ENCODE data around the gene FGF12.
"Not testable (repeated sequence)": the region's sequence is repeated elsewhere in the genome, so short reads cannot be mapped to it uniquely, and the experiment has no call there.

FGF12 gene

GRCh38 chr3:192597506-192597905 is 129.8 kb downstream of the FGF12 start:
- Histone ChIP-seq H3K9ac (ENCODE audit: insufficient read length, low read depth) (no peak overlapping the region), H3K27me3 (ENCODE audit: insufficient read depth, insufficient read length) (no peaks in the 10 kb centered on the region), H3K36me3 (ENCODE audit: insufficient read depth, insufficient read length, low read length) (no peaks in the 10 kb centered on the region), H3K4me1 (ENCODE audit: insufficient read depth, insufficient read length) (no peaks in the 10 kb centered on the region), H3K9me3 (ENCODE audit: insufficient read depth, low read length) (no peaks in the 10 kb centered on the region), H3K4me3 (ENCODE audit: insufficient read length, low read depth) (no peak overlapping the region)
- no peak for DNase-seq (ENCODE audit: low read depth, low spot score)
- TF ChIP-seq YY1 (IDR thresholded peaks at IDR 0.05; ENCODE audit: insufficient read depth, insufficient read length) (no peak), ZNF274 (IDR thresholded peaks at IDR 0.05; ENCODE audit: low read depth, low read length) (no peak), SUZ12 (IDR thresholded peaks at IDR 0.05; ENCODE audit: extremely low read depth, insufficient read depth, insufficient read length) (no peak)

GRCh38 chr3:192578729-192579128 is 148.6 kb downstream of the FGF12 start:
- H3K4me1 ChIP-seq (ENCODE audit: insufficient read depth, insufficient read length) = no peaks in the 10 kb centered on the region
- no peaks in the 10 kb centered on the region for H3K36me3 ChIP-seq (ENCODE audit: insufficient read depth, insufficient read length, low read length)
- H3K9me3 ChIP-seq (ENCODE audit: insufficient read depth, low read length) = peaks cover 3% of the 10 kb centered on the region; the same call in 1 of the 2 replicates
- TF ChIP-seq SUZ12 (IDR thresholded peaks at IDR 0.05; ENCODE audit: extremely low read depth, insufficient read depth, insufficient read length) (no peak), ZNF274 (IDR thresholded peaks at IDR 0.05; ENCODE audit: low read depth, low read length) (no peak), YY1 (IDR thresholded peaks at IDR 0.05; ENCODE audit: insufficient read depth, insufficient read length) (no peak)
- H3K4me3 ChIP-seq (ENCODE audit: insufficient read length, low read depth) = no peak overlapping the region
- no peak for DNase-seq (ENCODE audit: low read depth, low spot score)
- no peak overlapping the region for H3K9ac ChIP-seq (ENCODE audit: insufficient read length, low read depth)
- no peaks in the 10 kb centered on the region for H3K27me3 ChIP-seq (ENCODE audit: insufficient read depth, insufficient read length)

- Histone ChIP-seq H3K9ac (ENCODE audit: insufficient read length, low read depth) (no peak overlapping the region), H3K9me3 (ENCODE audit: insufficient read depth, low read length) (peaks cover 3% of the 10 kb centered on the region; the same call in 1 of the 2 replicates), H3K27me3 (ENCODE audit: insufficient read depth, insufficient read length) (no peaks in the 10 kb centered on the region), H3K36me3 (ENCODE audit: insufficient read depth, insufficient read length, low read length) (no peaks in the 10 kb centered on the region), H3K4me3 (ENCODE audit: insufficient read length, low read depth) (no peak overlapping the region), H3K4me1 (ENCODE audit: insufficient read depth, insufficient read length) (no peaks in the 10 kb centered on the region)
- TF ChIP-seq SUZ12 (IDR thresholded peaks at IDR 0.05; ENCODE audit: extremely low read depth, insufficient read depth, insufficient read length) (no peak), ZNF274 (IDR thresholded peaks at IDR 0.05; ENCODE audit: low read depth, low read length) (no peak), YY1 (IDR thresholded peaks at IDR 0.05; ENCODE audit: insufficient read depth, insufficient read length) (no peak)
- DNase-seq (ENCODE audit: low read depth, low spot score) = no peak
Measured at GRCh38 chr3:192577811-192578210, 149.5 kb downstream of the FGF12 start.

GRCh38 chr3:192577271-192577670 is 150.1 kb downstream of the FGF12 start:
- peaks cover 3% of the 10 kb centered on the region; the same call in 1 of the 2 replicates for H3K9me3 ChIP-seq (ENCODE audit: insufficient read depth, low read length)
- H3K4me1 ChIP-seq (ENCODE audit: insufficient read depth, insufficient read length) = no peaks in the 10 kb centered on the region
- H3K27me3 ChIP-seq (ENCODE audit: insufficient read depth, insufficient read length) = peaks cover 1% of the 10 kb centered on the region
- TF ChIP-seq ZNF274 (IDR thresholded peaks at IDR 0.05; ENCODE audit: low read depth, low read length) = no peak
- no peak for TF ChIP-seq SUZ12 (IDR thresholded peaks at IDR 0.05; ENCODE audit: extremely low read depth, insufficient read depth, insufficient read length)
- no peak for TF ChIP-seq YY1 (IDR thresholded peaks at IDR 0.05; ENCODE audit: insufficient read depth, insufficient read length)
- no peak overlapping the region for H3K4me3 ChIP-seq (ENCODE audit: insufficient read length, low read depth)
- H3K9ac ChIP-seq (ENCODE audit: insufficient read length, low read depth) = no peak overlapping the region
- no peaks in the 10 kb centered on the region for H3K36me3 ChIP-seq (ENCODE audit: insufficient read depth, insufficient read length, low read length)
- DNase-seq (ENCODE audit: low read depth, low spot score) = no peak

GRCh38 chr3:192576704-192577103 is 150.6 kb downstream of the FGF12 start:
- not testable (repeated sequence) for H3K4me3 ChIP-seq (ENCODE audit: insufficient read length, low read depth); DNase-seq (ENCODE audit: low read depth, low spot score); H3K27me3 ChIP-seq (ENCODE audit: insufficient read depth, insufficient read length); H3K4me1 ChIP-seq (ENCODE audit: insufficient read depth, insufficient read length); H3K9me3 ChIP-seq (ENCODE audit: insufficient read depth, low read length); H3K9ac ChIP-seq (ENCODE audit: insufficient read length, low read depth); H3K36me3 ChIP-seq (ENCODE audit: insufficient read depth, insufficient read length, low read length)

- Histone ChIP-seq H3K27me3 (ENCODE audit: insufficient read depth, insufficient read length) (peaks cover 13% of the 10 kb centered on the region), H3K4me1 (ENCODE audit: insufficient read depth, insufficient read length) (no peaks in the 10 kb centered on the region), H3K9ac (ENCODE audit: insufficient read length, low read depth) (no peak overlapping the region), H3K4me3 (ENCODE audit: insufficient read length, low read depth) (no peak overlapping the region), H3K9me3 (ENCODE audit: insufficient read depth, low read length) (peaks cover 3% of the 10 kb centered on the region; the same call in 1 of the 2 replicates), H3K36me3 (ENCODE audit: insufficient read depth, insufficient read length, low read length) (no peaks in the 10 kb centered on the region)
- TF ChIP-seq SUZ12 (IDR thresholded peaks at IDR 0.05; ENCODE audit: extremely low read depth, insufficient read depth, insufficient read length) (no peak), YY1 (IDR thresholded peaks at IDR 0.05; ENCODE audit: insufficient read depth, insufficient read length) (no peak), ZNF274 (IDR thresholded peaks at IDR 0.05; ENCODE audit: low read depth, low read length) (no peak)
- DNase-seq (ENCODE audit: low read depth, low spot score) = no peak
Measured at GRCh38 chr3:192575879-192576506, 151.3 kb downstream of the FGF12 start.

GRCh38 chr3:192573240-192573639 is 154.1 kb downstream of the FGF12 start:
- Histone ChIP-seq H3K36me3 (ENCODE audit: insufficient read depth, insufficient read length, low read length) (no peaks in the 10 kb centered on the region), H3K9me3 (ENCODE audit: insufficient read depth, low read length) (peaks cover 3% of the 10 kb centered on the region; the same call in 1 of the 2 replicates), H3K4me3 (ENCODE audit: insufficient read length, low read depth) (no peak overlapping the region), H3K4me1 (ENCODE audit: insufficient read depth, insufficient read length) (no peaks in the 10 kb centered on the region), H3K9ac (ENCODE audit: insufficient read length, low read depth) (no peak overlapping the region), H3K27me3 (ENCODE audit: insufficient read depth, insufficient read length) (peaks cover 19% of the 10 kb centered on the region)
- no peak for TF ChIP-seq SUZ12 (IDR thresholded peaks at IDR 0.05; ENCODE audit: extremely low read depth, insufficient read depth, insufficient read length)
- TF ChIP-seq ZNF274 (IDR thresholded peaks at IDR 0.05; ENCODE audit: low read depth, low read length) = no peak
- TF ChIP-seq YY1 (IDR thresholded peaks at IDR 0.05; ENCODE audit: insufficient read depth, insufficient read length) = no peak
- no peak for DNase-seq (ENCODE audit: low read depth, low spot score)
